Chondrocyte (in vitro differentiated cells): ENCODE data around the gene CDK14. TPM values are rescaled to one million over a fixed set of nuclear protein-coding genes. Genes with fewer than 3 reads are reported as not detected.

Source experiments
- DNase-seq: peaks from one replicate; pipeline ENCODE4 v3.0.0; 2021; ENCODE audit warnings: mixed read lengths, low spot score
- H3K27ac Mint-ChIP-seq: one replicate; pipeline ENCODE4 v1.8.0; 2021; ENCODE audit warnings: mild to moderate bottlenecking, moderate library complexity, mixed read lengths; ENCODE audit not compliant: unreplicated experiment
- H3K27me3 Mint-ChIP-seq: 2 replicates; pipeline ENCODE4 v1.8.0; 2021; ENCODE audit warnings: low read depth, mixed read lengths
- H3K36me3 Mint-ChIP-seq: 2 replicates; pipeline ENCODE4 v1.8.0; 2021; ENCODE audit warnings: low read depth, mixed read lengths
- H3K4me1 Mint-ChIP-seq: 2 replicates; pipeline ENCODE4 v1.8.0; 2021; ENCODE audit warnings: low read depth, mild to moderate bottlenecking, mixed read lengths
- H3K4me3 Mint-ChIP-seq: one replicate; pipeline ENCODE4 v1.8.0; 2021; ENCODE audit warnings: mild to moderate bottlenecking, moderate library complexity, mixed read lengths; ENCODE audit not compliant: unreplicated experiment
- H3K9me3 Mint-ChIP-seq: 2 replicates; pipeline ENCODE4 v1.8.0; 2021; ENCODE audit warnings: low read depth, mixed read lengths
- total RNA-seq: library from RNA; stranded (reverse); gene quantifications from 3 replicates; pipeline ENCODE4 v1.2.1, GENCODE V29; 2021
- TF ChIP-seq, protein P1 (sequence below): fragments of 200-600 bp; sonication (generic); IDR thresholded peaks from 2 replicates; pipeline ENCODE4 v1.5.0; 2021; ENCODE audit warnings: antibody characterized with exemption, mild to moderate bottlenecking, moderate library complexity

CDK14 gene
- total RNA-seq, 1 donor from 2014 or later = 61.4 TPM

DNA sequence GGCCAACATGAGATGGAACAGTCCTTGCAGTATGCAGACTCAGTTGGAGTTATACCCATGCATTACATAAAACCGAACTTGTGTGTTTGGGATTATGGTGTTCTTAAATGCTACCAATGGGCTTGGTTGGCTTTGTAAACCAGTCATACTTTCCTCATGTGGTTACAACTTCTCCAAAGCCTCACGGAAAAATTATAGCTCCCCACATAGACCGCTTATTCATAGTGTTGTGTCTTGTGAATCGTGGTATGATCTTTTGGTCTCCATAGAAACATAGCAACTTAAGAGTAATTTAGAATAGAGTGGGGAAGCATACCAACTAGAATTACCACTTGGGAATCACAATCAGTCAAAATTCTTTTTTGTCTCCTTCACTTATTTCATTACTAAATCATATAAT, 555.8 kb downstream of the CDK14 start:
- H3K4me3 Mint-ChIP-seq = no peak overlapping the region
- H3K4me1 Mint-ChIP-seq = peaks cover 3% of the 10 kb centered on the region
- TF ChIP-seq, protein P1, sequence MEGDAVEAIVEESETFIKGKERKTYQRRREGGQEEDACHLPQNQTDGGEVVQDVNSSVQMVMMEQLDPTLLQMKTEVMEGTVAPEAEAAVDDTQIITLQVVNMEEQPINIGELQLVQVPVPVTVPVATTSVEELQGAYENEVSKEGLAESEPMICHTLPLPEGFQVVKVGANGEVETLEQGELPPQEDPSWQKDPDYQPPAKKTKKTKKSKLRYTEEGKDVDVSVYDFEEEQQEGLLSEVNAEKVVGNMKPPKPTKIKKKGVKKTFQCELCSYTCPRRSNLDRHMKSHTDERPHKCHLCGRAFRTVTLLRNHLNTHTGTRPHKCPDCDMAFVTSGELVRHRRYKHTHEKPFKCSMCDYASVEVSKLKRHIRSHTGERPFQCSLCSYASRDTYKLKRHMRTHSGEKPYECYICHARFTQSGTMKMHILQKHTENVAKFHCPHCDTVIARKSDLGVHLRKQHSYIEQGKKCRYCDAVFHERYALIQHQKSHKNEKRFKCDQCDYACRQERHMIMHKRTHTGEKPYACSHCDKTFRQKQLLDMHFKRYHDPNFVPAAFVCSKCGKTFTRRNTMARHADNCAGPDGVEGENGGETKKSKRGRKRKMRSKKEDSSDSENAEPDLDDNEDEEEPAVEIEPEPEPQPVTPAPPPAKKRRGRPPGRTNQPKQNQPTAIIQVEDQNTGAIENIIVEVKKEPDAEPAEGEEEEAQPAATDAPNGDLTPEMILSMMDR = no peak
- H3K27ac Mint-ChIP-seq = no peak overlapping the region
- no peaks in the 10 kb centered on the region for H3K36me3 Mint-ChIP-seq
- no peaks in the 10 kb centered on the region for H3K27me3 Mint-ChIP-seq
- DNase-seq = no peak
- no peaks in the 10 kb centered on the region for H3K9me3 Mint-ChIP-seq

DNA sequence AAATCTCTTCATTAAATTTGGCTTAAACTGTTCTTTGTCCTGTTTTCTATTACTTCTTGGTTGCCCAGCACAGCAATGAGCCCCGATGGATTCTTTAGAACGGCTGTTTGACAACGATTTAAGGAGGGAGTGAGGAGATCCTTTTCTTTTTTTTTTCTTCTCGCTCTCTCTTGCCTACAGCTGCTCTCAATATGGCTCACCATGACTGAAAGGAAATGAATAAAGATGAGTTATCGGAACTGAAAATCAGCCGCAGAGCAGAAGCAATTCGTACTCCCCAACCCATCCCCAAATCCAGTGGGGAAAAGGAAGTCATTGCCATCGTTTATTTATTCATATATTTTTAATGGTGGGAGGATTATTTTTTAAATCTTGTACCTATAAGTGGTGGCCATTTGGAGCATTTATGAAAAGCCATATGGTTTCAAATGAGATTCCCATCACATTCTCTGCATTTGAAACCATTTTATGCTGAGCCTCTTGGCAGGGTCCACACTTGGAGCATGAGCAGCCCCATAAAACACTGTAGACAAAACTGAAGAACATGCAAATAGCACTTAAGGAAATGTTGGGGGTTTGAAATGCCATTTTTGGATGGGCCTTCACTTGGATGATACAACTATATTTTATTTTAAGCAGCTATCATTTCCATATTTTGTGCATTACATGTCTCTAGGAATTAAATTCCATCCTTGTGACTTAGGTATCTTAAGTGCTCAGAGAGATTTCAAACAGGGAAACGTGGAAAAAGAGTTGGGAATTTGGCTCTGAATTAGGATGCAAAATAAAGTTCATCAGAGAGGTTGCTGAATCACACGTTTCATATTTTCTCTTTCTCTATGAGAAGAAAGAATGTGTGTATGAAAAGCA, 560.4 kb downstream of the CDK14 start:
- TF ChIP-seq, protein P1 = no peak
- H3K9me3 Mint-ChIP-seq = no peaks in the 10 kb centered on the region
- H3K36me3 Mint-ChIP-seq = no peaks in the 10 kb centered on the region
- H3K27me3 Mint-ChIP-seq = no peaks in the 10 kb centered on the region
- DNase-seq = no peak
- H3K4me1 Mint-ChIP-seq = peaks cover 13% of the 10 kb centered on the region
- no peak overlapping the region for H3K27ac Mint-ChIP-seq
- no peak overlapping the region for H3K4me3 Mint-ChIP-seq

DNA sequence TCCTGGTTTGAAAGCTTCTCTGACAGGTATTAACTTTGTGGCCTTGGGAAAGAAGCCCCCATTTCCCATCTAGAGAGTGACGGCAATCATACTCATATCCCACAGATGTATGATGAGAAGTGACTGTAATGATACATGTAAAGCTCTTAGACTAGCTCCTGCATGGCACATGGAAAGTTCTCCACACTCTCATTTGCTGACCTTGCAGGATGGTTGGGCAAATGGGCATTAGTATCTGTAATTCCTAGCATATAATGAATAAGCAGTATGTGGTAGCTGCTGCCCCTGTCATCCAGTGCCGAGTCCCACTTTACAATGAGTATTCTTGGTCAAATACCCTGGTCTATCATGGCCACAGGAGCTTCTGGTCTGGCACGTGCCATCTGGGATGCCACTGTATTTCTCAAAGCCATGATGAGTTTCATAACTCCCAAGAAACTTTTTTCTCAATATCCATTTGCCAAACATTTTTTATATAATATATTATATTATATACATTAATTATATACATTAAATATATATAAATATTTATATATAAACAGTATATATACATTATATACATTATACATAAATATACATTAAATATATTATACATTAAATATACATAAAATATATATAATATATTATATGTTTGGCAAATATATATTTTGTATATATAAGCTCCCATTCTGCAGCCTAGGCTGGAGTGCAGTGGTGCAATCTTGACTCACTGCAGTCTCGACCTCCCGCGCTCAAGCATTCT, 561.6 kb downstream of the CDK14 start:
- no peak overlapping the region for H3K4me3 Mint-ChIP-seq
- TF ChIP-seq, protein P1 = no peak
- H3K27ac Mint-ChIP-seq = no peak overlapping the region
- H3K36me3 Mint-ChIP-seq = no peaks in the 10 kb centered on the region
- H3K27me3 Mint-ChIP-seq = no peaks in the 10 kb centered on the region
- H3K9me3 Mint-ChIP-seq = no peaks in the 10 kb centered on the region
- DNase-seq = no peak
- peaks cover 17% of the 10 kb centered on the region for H3K4me1 Mint-ChIP-seq

DNA sequence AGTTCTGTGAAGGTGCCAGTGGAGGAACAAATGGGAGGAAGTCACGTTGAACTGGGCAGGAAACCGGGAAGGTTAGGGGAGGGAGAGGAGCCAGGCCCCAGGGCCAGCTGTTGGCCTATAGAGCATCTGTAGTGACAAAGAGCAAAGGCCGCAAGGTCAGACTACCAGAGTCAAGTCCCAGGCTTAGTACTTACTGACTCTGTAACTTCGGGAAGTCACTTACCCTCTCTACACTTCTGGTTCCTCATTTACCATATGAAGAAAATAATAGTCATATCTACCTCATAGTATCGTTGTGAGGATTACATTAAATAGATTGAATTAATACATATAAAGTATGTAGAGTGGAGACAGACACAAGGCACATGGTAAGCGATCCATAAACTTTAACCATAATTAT, 566.3 kb downstream of the CDK14 start:
- no peak overlapping the region for H3K4me3 Mint-ChIP-seq
- no peak for DNase-seq
- H3K27ac Mint-ChIP-seq = no peak overlapping the region
- H3K36me3 Mint-ChIP-seq = no peaks in the 10 kb centered on the region
- no peaks in the 10 kb centered on the region for H3K9me3 Mint-ChIP-seq
- H3K27me3 Mint-ChIP-seq = no peaks in the 10 kb centered on the region
- TF ChIP-seq, protein P1 = no peak
- H3K4me1 Mint-ChIP-seq = peaks cover 37% of the 10 kb centered on the region

DNA sequence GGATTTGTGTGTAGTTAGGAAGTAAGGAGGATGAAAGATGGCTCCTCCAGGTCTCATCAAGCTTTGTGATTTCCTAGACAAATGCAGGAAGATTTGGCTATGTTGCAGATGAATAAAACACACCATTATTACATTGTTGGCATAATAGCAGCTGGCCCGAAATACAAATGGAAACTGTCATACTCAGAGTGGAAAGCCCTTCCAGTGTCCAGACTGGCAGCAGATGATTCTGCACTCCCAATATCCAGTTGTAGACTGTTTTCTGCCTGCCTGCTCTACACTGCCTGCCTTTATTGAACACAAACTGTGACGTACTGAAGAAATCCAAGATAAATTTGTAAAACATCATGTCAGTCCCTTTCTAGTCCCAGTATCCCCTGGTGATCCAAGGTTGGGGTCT, 568.4 kb downstream of the CDK14 start:
- Mint-ChIP-seq H3K9me3 (no peaks in the 10 kb centered on the region), H3K4me1 (peaks cover 45% of the 10 kb centered on the region), H3K36me3 (no peaks in the 10 kb centered on the region), H3K4me3 (no peak overlapping the region), H3K27me3 (no peaks in the 10 kb centered on the region), H3K27ac (peak overlapping the region; percentile 91)
- no peak for DNase-seq
- TF ChIP-seq, protein P1 = no peak
